GM19467 (cell line): ENCODE data around the gene BCHE.

Source experiments
- ATAC-seq: cut with Tn5 transposase; IDR thresholded peaks from one replicate; pipeline ENCODE4 v1.9.1; 2021; ENCODE audit warnings: mild to moderate bottlenecking, moderate library complexity; ENCODE audit not compliant: unreplicated experiment

BCHE gene

DNA sequence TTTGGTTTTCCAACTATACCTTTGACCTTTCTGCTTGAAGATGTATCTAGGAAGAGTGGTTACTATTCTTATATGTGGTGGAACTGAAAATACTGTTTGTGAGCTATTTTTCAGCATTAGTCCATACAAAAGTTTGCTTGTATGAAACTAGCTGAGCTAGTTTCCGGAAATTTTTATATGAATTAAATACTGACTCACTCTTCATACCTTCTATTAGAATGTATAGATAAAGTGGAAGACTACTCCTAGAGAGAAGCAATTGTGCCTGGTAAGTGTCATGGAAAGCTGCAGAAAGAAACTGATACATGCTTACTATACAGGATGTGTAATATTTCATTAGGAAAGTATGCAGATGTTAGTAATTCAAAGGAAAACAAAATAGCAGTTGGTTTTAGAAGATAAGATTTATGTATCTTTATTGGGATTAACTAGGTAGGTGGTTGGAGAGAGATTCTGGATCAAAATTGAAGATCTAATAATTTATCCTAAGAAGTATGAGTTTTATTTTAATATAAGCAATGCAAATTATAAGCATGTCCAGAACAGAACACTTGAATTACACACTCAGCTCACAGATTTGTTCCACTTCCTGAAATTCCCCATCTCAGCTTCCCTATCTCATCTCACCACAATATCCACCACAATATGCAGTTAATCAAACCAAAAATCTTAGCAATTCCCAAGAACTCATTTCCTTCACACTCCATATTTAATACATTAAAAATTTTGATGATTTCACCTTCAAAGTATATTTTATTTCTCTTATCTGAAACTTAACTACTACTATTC lies 82.8 kb downstream of the BCHE start:
- no peak for ATAC-seq

GRCh38 chr3:165753560-165753959 lies 83.7 kb downstream of the BCHE start:
- ATAC-seq, result no peak

- ATAC-seq, result no peak
These were observed 85.6 kb downstream of the BCHE start for GRCh38 chr3:165751637-165752036.

DNA sequence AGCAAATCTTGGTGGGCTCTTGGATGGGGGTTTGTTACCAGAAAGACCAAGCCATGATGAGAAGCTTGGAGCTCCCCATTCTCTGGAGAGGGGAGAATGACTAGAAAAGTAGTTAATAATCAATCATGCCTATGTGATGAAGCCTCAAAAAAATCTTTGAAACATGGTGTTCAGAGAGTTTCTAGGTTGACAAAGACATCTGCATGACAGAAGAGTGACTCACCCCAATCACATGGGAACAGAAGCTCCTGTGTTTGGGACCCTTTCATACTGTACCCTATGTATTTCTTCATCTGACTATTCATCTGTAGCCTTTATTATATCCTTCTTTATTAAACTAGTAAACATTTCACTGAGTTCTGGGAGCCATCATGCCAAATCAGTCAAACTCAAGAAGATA lies 87.4 kb downstream of the BCHE start:
- no peak for ATAC-seq

- ATAC-seq, result no peak
These were observed 88.0 kb downstream of the BCHE start for GRCh38 chr3:165749241-165749640.

GRCh38 chr3:165748094-165748493 lies 89.1 kb downstream of the BCHE start:
- ATAC-seq, result no peak

DNA sequence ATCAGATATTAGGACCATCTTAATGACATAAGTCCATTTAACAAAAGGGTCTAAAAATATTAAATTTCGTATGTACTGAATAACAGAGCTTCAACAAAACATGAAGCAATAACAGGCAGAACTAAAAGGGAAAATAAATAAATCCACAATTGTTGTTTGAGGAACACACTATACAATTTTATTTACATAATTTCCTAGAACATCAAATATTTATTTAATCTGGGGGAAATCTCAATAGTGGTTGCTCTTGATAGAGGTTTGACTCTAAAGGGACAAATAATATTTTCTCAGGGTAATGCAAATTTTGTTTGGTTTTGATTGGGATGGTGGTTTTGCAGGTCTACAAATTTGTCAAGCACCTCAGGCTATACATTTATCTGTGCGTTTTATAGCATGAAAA lies 90.3 kb downstream of the BCHE start:
- no peak for ATAC-seq

DNA sequence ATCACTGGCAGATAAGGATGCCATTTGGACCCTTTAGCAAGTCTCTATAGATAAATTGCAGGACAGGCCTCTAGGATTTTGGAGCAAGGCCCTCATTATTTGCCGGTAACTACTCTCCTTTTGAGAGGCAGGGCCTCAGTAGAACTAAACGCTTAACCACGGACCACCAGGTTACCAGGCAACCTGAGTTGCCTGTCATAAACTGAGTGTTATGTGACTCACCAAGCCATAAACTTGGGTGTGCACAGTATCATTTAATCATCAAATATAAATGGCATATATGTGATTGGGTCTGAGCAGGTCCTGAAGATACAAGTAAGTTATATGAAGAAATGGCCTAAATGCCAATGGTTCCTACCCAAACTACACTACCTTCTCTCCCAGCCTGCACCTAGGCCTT lies 93.2 kb downstream of the BCHE start:
- ATAC-seq, result no peak

DNA sequence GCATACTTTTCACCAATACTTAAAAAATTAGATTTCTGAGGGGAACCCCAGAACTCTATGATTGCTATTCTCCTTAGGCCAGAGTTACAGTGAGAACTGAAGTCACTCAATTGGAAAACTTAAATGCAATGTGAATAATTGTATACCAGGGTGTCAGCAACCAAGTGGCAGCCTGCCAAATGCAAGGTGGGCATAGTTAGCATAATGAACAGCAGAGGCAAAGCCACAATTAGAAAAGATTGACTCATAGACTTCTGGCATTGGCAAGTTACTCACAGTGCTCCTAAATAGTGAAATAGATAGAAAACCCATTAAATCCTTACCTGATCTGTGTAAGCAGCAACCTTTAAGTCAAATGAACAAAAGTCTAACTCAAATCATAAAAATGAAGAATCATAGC lies 94.9 kb downstream of the BCHE start:
- ATAC-seq, result no peak

- no peak for ATAC-seq
These were observed 107.5 kb downstream of the BCHE start for GRCh38 chr3:165729756-165730155.

- no peak for ATAC-seq
These were observed 108.3 kb downstream of the BCHE start for GRCh38 chr3:165728924-165729323.

GRCh38 chr3:165725296-165725695 lies 111.9 kb downstream of the BCHE start:
- no peak for ATAC-seq
